Tibial nerve (tissue), 4 donors: Measurements from ENCODE around the gene SPAG8. TPM values are rescaled to one million over a fixed set of nuclear protein-coding genes. Genes with fewer than 3 reads are reported as not detected.

Experiments
- DNase-seq, 2 donors: peaks; one replicate each; pipeline ENCODE4 v3.0.0-alpha.2; 2019; ENCODE audit warnings: low spot score in 2 of 2
- H3K27ac ChIP-seq, 4 donors: fragments of 200-600 bp; sonication (generic) in 3 of 4; one replicate each; pipeline ENCODE4 v1.5.1; 2017 to 2019; ENCODE audit warnings: mild to moderate bottlenecking in 1 of 4
- H3K27me3 ChIP-seq, 2 donors: fragments of 200-600 bp; sonication (generic) in 1 of 2; one replicate each; pipeline versions ENCODE4 v1.5.1 to v1.6.0; 2017 to 2019
- H3K36me3 ChIP-seq, 3 donors: fragments of 200-600 bp; sonication (generic); one replicate each; pipeline ENCODE4 v1.5.1; 2018 to 2019
- H3K4me1 ChIP-seq, 4 donors: fragments of 200-600 bp; sonication (generic) in 3 of 4; one replicate each; pipeline ENCODE4 v1.5.1; 2017 to 2019
- H3K4me3 ChIP-seq, 4 donors: fragments of 200-600 bp; sonication (generic) in 3 of 4; one replicate each; pipeline ENCODE4 v1.5.1; 2017 to 2019; ENCODE audit warnings: mild to moderate bottlenecking in 1 of 4, moderate library complexity in 1 of 4
- H3K9me3 ChIP-seq, 4 donors: fragments of 200-600 bp; sonication (generic) in 3 of 4; one replicate each; pipeline ENCODE4 v1.5.1; 2017 to 2019
- EP300 ChIP-seq, 2 donors: sonication (generic); formaldehyde crosslinking; IDR thresholded peaks; one replicate each; pipeline ENCODE4 v1.6.1; 2017; ENCODE audit warnings: antibody characterized with exemption in 2 of 2, mild to moderate bottlenecking in 1 of 2
- POLR2A ChIP-seq, 2 donors: fragments of 450-650 bp; IDR thresholded peaks; one replicate each; pipeline ENCODE4 v1.6.1; 2017; ENCODE audit warnings: antibody characterized with exemption in 2 of 2, mild to moderate bottlenecking in 2 of 2, moderate library complexity in 2 of 2
- WGBS, 2 donors: methylation state at CpG; one replicate each; pipeline ENCODE4 v1.1.5; 2018; 5-methylcytosine and 5-hydroxymethylcytosine counted together
- total RNA-seq, 4 donors: library from RNA; depleted of rRNA; stranded (reverse); fragments of >200 nt; gene quantifications; one replicate each; pipeline ENCODE4 v1.1.0, GENCODE V29; 2016
- TF ChIP-seq, protein P1 (sequence below), 5 experiments: fragments of 200-600 bp in 3 of 5; fragments of 450-650 bp in 2 of 5; sonication (generic) in 3 of 5; IDR thresholded peaks; one replicate each; pipeline ENCODE4 v1.5.1; 2016 to 2019; ENCODE audit warnings: antibody characterized with exemption in 5 of 5, mild to moderate bottlenecking in 3 of 5, moderate library complexity in 2 of 5

The SPAG8 gene
- total RNA-seq, 4 donors from 2014 or later, result 2.6 to 4.0 (median 3.5) TPM

DNA sequence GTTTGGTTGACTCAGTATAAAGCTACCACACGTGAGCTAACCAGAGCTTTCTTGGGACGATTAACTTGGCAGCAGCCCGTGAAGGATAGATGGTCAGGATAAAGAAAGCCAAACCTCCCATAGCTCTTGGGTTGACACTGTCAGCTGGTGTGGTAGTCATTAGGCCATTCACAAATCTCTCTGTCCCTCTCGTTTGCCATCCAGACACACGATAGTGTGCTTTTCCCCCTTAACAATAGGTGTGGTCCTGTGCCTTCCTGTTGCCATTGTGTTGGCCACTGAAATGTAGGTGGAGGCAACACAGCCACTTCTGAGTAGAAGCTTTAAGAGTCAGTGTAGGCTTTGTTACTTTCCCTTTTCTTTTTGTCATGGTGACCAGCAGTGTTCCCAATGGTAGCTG lies 46.4 kb upstream of the SPAG8 start:
- H3K36me3 ChIP-seq, result peaks cover 0 to 15% (median 0%) of the 10 kb centered on the region in 3 donors
- peaks cover 0 to 14% (median 0%) of the 10 kb centered on the region in 4 donors for H3K4me1 ChIP-seq
- H3K9me3 ChIP-seq, result no peaks in the 10 kb centered on the region
- DNase-seq, result no peak
- no peaks in the 10 kb centered on the region for H3K27me3 ChIP-seq
- 70 to 74% methylated on average over 5 of the region's 5 CpGs for WGBS, 2 donors
- H3K4me3 ChIP-seq, result no peak overlapping the region
- TF ChIP-seq, protein P1, sequence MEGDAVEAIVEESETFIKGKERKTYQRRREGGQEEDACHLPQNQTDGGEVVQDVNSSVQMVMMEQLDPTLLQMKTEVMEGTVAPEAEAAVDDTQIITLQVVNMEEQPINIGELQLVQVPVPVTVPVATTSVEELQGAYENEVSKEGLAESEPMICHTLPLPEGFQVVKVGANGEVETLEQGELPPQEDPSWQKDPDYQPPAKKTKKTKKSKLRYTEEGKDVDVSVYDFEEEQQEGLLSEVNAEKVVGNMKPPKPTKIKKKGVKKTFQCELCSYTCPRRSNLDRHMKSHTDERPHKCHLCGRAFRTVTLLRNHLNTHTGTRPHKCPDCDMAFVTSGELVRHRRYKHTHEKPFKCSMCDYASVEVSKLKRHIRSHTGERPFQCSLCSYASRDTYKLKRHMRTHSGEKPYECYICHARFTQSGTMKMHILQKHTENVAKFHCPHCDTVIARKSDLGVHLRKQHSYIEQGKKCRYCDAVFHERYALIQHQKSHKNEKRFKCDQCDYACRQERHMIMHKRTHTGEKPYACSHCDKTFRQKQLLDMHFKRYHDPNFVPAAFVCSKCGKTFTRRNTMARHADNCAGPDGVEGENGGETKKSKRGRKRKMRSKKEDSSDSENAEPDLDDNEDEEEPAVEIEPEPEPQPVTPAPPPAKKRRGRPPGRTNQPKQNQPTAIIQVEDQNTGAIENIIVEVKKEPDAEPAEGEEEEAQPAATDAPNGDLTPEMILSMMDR (IDR thresholded peaks at IDR 0.05), result no peak
- TF ChIP-seq EP300 (IDR thresholded peaks at IDR 0.05), result no peak
- TF ChIP-seq POLR2A (IDR thresholded peaks at IDR 0.05), result no peak
- H3K27ac ChIP-seq, result no peak overlapping the region

DNA sequence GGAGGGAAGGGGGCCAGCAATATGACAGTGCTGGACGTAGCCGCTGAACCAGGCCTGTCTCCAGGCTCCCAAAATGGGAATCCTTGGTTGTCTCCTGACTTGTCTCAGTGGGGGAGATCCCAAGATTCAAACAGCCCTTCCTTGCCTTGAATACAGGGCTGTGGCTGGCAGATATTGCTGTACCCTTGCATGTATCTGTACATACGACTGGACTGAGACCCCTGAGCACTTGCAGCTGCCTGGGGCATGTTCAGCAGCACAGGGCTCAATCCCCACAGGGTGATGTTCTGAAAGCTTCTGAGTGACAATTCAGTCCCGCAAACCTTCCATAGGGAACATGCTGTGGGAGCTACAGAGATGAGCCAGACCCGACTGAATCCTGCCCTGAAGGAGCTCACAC lies 44.8 kb upstream of the SPAG8 start:
- 83 to 89% methylated on average over 5 of the region's 5 CpGs for WGBS, 2 donors
- DNase-seq, result no peak
- Histone ChIP-seq H3K4me1 (peaks cover 0 to 14% (median 0%) of the 10 kb centered on the region in 4 donors), H3K4me3 (no peak overlapping the region), H3K27ac (no peak overlapping the region), H3K9me3 (no peaks in the 10 kb centered on the region), H3K27me3 (no peaks in the 10 kb centered on the region), H3K36me3 (peaks cover 0 to 25% (median 0%) of the 10 kb centered on the region in 3 donors)
- TF ChIP-seq, protein P1 (IDR thresholded peaks at IDR 0.05), result no peak
- TF ChIP-seq POLR2A (IDR thresholded peaks at IDR 0.05) (no peak), EP300 (IDR thresholded peaks at IDR 0.05) (no peak)

DNA sequence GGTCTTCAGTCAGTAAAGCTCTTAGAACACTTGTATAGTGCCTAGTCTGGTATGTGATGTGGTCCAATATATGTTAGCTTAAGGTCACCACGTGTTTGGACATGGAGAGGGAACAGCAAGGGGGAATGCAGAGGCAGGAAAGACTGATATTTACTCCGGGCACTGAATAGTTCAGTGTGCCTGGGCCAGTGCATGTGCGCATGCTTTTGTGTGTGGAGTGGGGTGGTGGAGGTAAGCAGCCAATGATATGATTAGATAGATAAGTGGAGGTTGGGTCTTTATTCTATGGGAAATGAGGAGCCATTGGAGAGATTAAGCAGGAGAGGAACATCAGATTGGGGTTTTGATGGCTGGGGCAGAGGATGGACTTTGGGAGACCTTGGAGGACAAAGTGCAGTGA lies 44.1 kb upstream of the SPAG8 start:
- DNase-seq, result no peak
- TF ChIP-seq EP300 (IDR thresholded peaks at IDR 0.05) (no peak), POLR2A (IDR thresholded peaks at IDR 0.05) (no peak)
- TF ChIP-seq, protein P1 (IDR thresholded peaks at IDR 0.05), result no peak
- WGBS, 2 donors, result 82 to 84% methylated on average over 3 of the region's 3 CpGs
- Histone ChIP-seq H3K4me3 (no peak overlapping the region), H3K9me3 (no peaks in the 10 kb centered on the region), H3K36me3 (peaks cover 0 to 25% (median 0%) of the 10 kb centered on the region in 3 donors), H3K27me3 (no peaks in the 10 kb centered on the region), H3K4me1 (peaks cover 0 to 14% (median 0%) of the 10 kb centered on the region in 4 donors), H3K27ac (no peak overlapping the region)

DNA sequence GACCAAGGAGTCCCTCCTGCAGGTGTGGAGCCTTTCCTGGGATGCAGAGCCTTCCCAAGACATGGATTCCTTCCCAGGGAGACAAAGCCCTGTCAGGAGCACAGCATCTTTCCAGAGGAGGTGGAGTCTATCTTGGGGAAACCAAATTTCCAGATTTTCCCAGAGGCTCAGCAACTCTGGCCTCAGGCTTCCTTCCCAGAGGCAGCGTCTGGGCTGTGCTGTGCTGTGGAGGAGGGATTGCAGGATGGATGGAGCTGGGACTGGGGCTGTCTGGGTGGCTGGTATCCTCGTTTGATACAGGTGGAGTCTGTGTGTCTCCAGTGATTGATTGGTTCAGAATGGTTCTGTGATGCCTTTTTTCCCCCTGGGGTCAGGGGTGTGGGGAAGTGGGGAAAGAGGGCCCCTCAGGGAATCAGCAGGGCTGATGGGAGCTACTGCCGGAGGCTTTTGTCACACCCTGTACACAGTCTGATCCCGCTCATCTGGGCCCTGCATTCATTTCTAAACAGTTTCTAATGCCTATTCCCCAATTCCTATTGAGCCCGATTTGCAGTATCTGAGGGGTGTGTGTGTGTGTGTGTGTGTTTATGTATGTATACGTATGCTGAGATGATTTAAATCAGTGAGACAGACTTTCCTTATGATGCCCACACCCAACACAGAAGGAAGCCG lies 42.2 kb upstream of the SPAG8 start:
- no peak for TF ChIP-seq EP300 (IDR thresholded peaks at IDR 0.05)
- TF ChIP-seq, protein P1 (IDR thresholded peaks at IDR 0.05), result no peak
- no peak for TF ChIP-seq POLR2A (IDR thresholded peaks at IDR 0.05)
- Histone ChIP-seq H3K9me3 (no peaks in the 10 kb centered on the region), H3K27me3 (no peaks in the 10 kb centered on the region), H3K4me3 (no peak overlapping the region), H3K36me3 (peaks cover 0 to 31% (median 0%) of the 10 kb centered on the region in 3 donors), H3K27ac (no peak overlapping the region), H3K4me1 (peaks cover 0 to 9% (median 0%) of the 10 kb centered on the region in 4 donors)
- 74 to 78% methylated on average over 7 of the region's 7 CpGs for WGBS, 2 donors
- no peak for DNase-seq
